Cardiac muscle cell (in vitro differentiated cells and primary cell): ENCODE measurements around the gene CD79A. TPM values are rescaled to one million over a fixed set of nuclear protein-coding genes. Genes with fewer than 3 reads are reported as not detected.
A peak's percentile ranks its signal among the peaks of the same experiment; 100 is the strongest.

ENCODE experiments used
- DNase-seq, 2 donors: peaks; one replicate each; pipeline versions ENCODE4 v3.0.0 to v3.0.0-alpha.2; 2010 to 2017; ENCODE audit warnings: low read depth in 1 of 2, low spot score in 1 of 2
- H3K27ac ChIP-seq: fragments of 200-600 bp; sonication (generic); 2 replicates; pipeline ENCODE4 v1.5.1; 2016
- H3K27me3 ChIP-seq: fragments of 200-600 bp; sonication (generic); 2 replicates; pipeline ENCODE4 v1.6.0; 2016; ENCODE audit warnings: control low read depth
- H3K36me3 ChIP-seq: fragments of 200-600 bp; sonication (generic); 2 replicates; pipeline ENCODE4 v1.5.1; 2016; ENCODE audit warnings: control low read depth
- H3K4me1 ChIP-seq: fragments of 200-600 bp; sonication (generic); 2 replicates; pipeline ENCODE4 v1.8.1; 2017; ENCODE audit warnings: low read depth, mild to moderate bottlenecking, mixed run types
- H3K4me3 ChIP-seq: fragments of 200-600 bp; sonication (generic); 2 replicates; pipeline ENCODE4 v1.5.1; 2016; ENCODE audit warnings: mild to moderate bottlenecking
- H3K9me3 ChIP-seq: fragments of 200-600 bp; sonication (generic); 2 replicates; pipeline ENCODE4 v1.5.1; 2017; ENCODE audit warnings: low read depth, mild to moderate bottlenecking, control low read depth
- CTCF ChIP-seq: IDR thresholded peaks from 2 replicates; pipeline ENCODE4 v1.5.1; 2012; ENCODE audit warnings: low read depth, mild to moderate bottlenecking, low read length
- polyA plus RNA-seq: library from polyadenylated mRNA; unstranded; fragments of >200 nt; fragmentation: Nextera tagmentation; extraction: Ambion mirVana; gene quantifications from 2 replicates; pipeline ENCODE4 v1.2.1, GENCODE V29; 2016
- total RNA-seq: library from RNA; depleted of rRNA; stranded (reverse); fragments of >200 nt; gene quantifications from 2 replicates; pipeline ENCODE4 v1.2.3, GENCODE V29; 2016

Gene CD79A
- total and polyA plus RNA-seq, 2 experiments from 2014 or later: 0.24 TPM; not detected in 1

DNA sequence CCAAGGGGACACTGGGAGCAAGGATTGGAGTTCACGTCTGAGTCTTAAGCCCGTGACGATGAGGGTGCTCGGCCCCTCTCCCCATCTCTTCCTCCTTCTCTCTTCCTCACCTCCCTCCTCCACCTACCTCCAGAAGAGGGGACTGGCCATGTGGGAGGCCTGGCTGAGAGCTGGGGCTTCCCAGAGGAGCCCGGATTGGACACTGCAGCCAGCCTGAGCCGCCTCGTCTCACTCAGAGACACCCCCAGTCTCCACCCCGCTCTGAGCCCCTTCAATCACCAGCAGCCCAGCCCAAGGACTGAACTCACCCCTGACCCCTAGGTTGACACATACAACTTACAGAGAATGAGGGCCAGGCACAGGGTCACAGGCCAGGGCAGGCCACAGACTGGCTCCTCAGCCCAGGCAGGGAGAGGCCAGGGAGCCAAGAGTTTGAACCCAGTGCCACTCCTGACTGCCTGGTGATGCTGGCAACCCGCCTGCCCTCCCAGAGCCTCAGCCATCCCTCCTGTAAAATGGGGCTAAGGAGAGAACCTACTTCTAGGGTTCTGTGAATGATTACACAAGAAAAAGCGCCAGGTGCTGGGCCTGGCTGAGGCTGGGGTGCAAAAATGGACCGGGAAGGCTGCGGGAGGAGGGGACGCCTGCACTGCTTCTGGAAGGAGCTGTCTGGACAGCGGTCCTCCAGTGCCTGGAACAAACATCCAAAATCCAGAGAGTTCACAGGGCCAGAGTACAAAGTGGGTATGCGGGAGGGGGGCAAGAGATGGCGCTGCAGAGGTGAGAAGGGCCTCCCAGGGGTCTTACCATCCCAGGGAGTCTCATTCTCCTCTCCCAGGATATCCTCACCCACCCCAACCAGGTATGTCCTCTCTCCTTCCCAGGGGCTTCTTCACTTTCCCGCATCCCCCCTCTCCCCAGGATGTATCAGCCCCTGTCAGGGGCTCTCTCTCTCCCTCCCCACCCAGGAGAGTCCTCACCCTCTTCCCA lies 1.1 kb downstream of the CD79A start:
- no peaks in the 10 kb centered on the region for H3K27me3 ChIP-seq
- H3K4me3 ChIP-seq: no peak overlapping the region
- no peaks in the 10 kb centered on the region for H3K36me3 ChIP-seq
- no peaks in the 10 kb centered on the region for H3K9me3 ChIP-seq
- TF ChIP-seq CTCF: no peak
- DNase-seq: no peak
- H3K27ac ChIP-seq: no peak overlapping the region
- H3K4me1 ChIP-seq: no peaks in the 10 kb centered on the region

GRCh38 chr19:41879080-41879479 lies 2.0 kb downstream of the CD79A start:
- no peaks in the 10 kb centered on the region for H3K4me1 ChIP-seq
- no peak for DNase-seq
- H3K9me3 ChIP-seq: no peaks in the 10 kb centered on the region
- no peaks in the 10 kb centered on the region for H3K27me3 ChIP-seq
- H3K36me3 ChIP-seq: no peaks in the 10 kb centered on the region
- H3K4me3 ChIP-seq: no peak overlapping the region
- no peak for TF ChIP-seq CTCF
- no peak overlapping the region for H3K27ac ChIP-seq

DNA sequence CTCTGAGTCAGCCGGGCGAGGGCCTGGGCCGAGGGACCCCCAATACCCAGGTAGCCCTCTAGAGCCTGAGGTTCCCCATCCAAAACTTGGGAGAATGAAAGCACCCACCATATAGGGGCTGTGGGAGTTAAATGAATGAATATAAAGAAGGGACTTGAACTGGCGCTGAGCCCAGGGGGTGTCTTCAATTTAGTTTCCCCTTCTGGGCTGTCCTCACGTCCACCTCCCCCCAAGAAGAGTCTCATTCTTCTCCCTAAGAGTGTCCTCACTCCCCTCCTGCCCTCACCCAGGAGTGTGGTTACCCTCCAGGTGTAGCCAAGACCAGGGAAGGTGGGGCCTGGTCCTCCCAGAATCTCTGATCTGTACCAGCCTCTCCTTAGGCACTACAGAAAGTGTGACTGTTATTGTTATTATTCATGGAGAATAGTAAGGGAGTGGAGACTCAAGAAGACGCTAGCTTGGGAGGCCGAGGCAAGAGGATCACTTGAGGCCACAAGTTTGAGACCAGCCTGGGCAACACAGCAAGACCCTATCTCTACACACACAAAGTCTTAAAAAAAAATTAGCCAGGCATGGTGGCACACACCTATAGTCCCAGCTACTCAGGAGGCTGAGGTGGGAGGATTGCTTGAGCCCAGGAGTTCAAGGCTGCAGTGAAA lies 2.7 kb downstream of the CD79A start:
- no peaks in the 10 kb centered on the region for H3K27me3 ChIP-seq
- no peak for TF ChIP-seq CTCF
- no peak for DNase-seq
- H3K36me3 ChIP-seq: no peaks in the 10 kb centered on the region
- no peak overlapping the region for H3K4me3 ChIP-seq
- H3K9me3 ChIP-seq: no peaks in the 10 kb centered on the region
- no peaks in the 10 kb centered on the region for H3K4me1 ChIP-seq
- H3K27ac ChIP-seq: no peak overlapping the region

- TF ChIP-seq CTCF: no peak
- Histone ChIP-seq H3K9me3 (no peaks in the 10 kb centered on the region), H3K27ac (no peak overlapping the region), H3K4me1 (no peaks in the 10 kb centered on the region), H3K36me3 (no peaks in the 10 kb centered on the region), H3K27me3 (no peaks in the 10 kb centered on the region), H3K4me3 (no peak overlapping the region)
- DNase-seq: no peak
Observed at GRCh38 chr19:41880329-41880708, 3.2 kb downstream of the CD79A start.

DNA sequence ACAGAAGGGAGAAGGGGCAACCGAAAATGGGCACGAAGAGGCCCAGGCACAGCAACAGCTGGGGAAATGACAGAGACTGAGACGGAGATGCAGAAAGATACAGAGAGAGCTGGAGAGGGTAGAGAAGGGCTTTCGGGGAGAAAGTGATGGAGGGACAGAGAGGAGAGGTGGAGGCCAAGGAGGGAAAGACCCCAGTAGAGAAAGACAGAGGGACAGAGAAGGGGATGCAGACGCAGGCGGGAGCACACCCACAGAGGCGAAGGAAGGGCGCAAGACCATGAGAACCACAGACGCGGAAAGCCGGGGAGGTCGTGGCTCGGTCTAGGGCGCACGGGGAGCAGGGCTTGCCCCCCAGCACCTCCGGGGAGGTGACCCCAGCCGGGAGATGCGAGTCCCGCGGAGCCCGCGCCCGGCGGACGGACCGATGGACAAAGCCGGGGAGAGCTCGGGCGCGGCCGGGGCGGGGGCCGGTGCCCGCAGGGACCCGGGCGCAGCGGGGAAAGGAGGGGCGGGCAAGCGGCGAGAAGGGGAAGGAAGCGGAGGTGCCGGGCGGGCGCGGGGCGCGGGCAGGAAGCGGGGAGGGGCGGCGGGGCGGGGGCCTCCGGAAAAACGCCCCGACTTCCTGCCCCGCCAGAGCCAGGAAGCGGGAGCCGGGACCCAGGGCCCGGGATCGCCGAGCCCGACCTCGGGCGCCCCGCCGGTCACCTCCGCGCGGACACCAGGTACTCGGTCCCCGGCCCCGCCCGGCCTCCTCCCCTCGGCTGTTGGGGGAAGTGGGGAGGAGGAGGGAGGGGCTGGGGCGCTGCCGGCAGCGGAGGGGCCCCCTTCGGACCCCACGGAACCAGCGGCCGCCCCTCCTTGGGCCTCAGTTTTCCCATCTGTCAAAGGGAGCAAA lies 5.7 kb downstream of the CD79A start, which contains the start of gene ARHGEF1:
Gene ARHGEF1, plus strand, starts transcription at position 617 of the 895 bp plus-strand sequence. CDS start 4,899 bp downstream, outside the sequence.
- TF ChIP-seq CTCF: no peak
- H3K27ac ChIP-seq: no peak within 1 kb of the TSS
- no peaks in the 10 kb centered on the region for H3K27me3 ChIP-seq
- H3K36me3 ChIP-seq: no peaks in the 10 kb centered on the region
- no peaks in the 10 kb centered on the region for H3K4me1 ChIP-seq
- peak; percentile 38 to 40 for DNase-seq
- H3K4me3 ChIP-seq: peak within 1 kb of the TSS; percentile 46
- H3K9me3 ChIP-seq: no peaks in the 10 kb centered on the region
